ENCODE results near the gene CHST8.

CHST8 gene

GRCh38 chr19:33756177-33756576 is 134.4 kb downstream of the CHST8 start:
- DNase-seq (ENCODE audit: low read depth in 2 of 3, low spot score in 2 of 3) = no peak

GRCh38 chr19:33758541-33759013 is 136.8 kb downstream of the CHST8 start:
- no peak for DNase-seq (ENCODE audit: low read depth in 2 of 3, low spot score in 2 of 3)

- DNase-seq (ENCODE audit: low read depth in 2 of 3, low spot score in 2 of 3) = no peak
Measured at GRCh38 chr19:33759356-33759755, 137.6 kb downstream of the CHST8 start.

GRCh38 chr19:33763633-33764371 is 142.0 kb downstream of the CHST8 start:
- DNase-seq (ENCODE audit: low read depth in 2 of 3, low spot score in 2 of 3) = no peak

GRCh38 chr19:33766623-33767022 is 144.9 kb downstream of the CHST8 start:
- no peak for DNase-seq (ENCODE audit: low read depth in 2 of 3, low spot score in 2 of 3)

GRCh38 chr19:33767898-33768413 is 146.2 kb downstream of the CHST8 start:
- no peak for DNase-seq (ENCODE audit: low read depth in 2 of 3, low spot score in 2 of 3)

GRCh38 chr19:33769208-33769607 is 147.5 kb downstream of the CHST8 start:
- DNase-seq (ENCODE audit: low read depth in 2 of 3, low spot score in 2 of 3) = no peak

- DNase-seq (ENCODE audit: low read depth in 2 of 3, low spot score in 2 of 3) = no peak
Measured at GRCh38 chr19:33770107-33770506, 148.4 kb downstream of the CHST8 start.

GRCh38 chr19:33771384-33772101 is 149.8 kb downstream of the CHST8 start:
- DNase-seq (ENCODE audit: low read depth in 2 of 3, low spot score in 2 of 3) = peak in 2 of 3 experiments; percentile 44 to 69

- DNase-seq (ENCODE audit: low read depth in 2 of 3, low spot score in 2 of 3) = no peak
Measured at GRCh38 chr19:33772102-33772857, 150.5 kb downstream of the CHST8 start.

- no peak for DNase-seq (ENCODE audit: low read depth in 2 of 3, low spot score in 2 of 3)
Measured at GRCh38 chr19:33772858-33773180, 151.1 kb downstream of the CHST8 start.

GRCh38 chr19:33773704-33774624 is 152.2 kb downstream of the CHST8 start:
- DNase-seq (ENCODE audit: low read depth in 2 of 3, low spot score in 2 of 3) = no peak

GRCh38 chr19:33774751-33775150 is 153.0 kb downstream of the CHST8 start:
- DNase-seq (ENCODE audit: low read depth in 2 of 3, low spot score in 2 of 3) = no peak

GRCh38 chr19:33775731-33776487 is 154.2 kb downstream of the CHST8 start:
- no peak for DNase-seq (ENCODE audit: low read depth in 2 of 3, low spot score in 2 of 3)

GRCh38 chr19:33777351-33777750 is 155.6 kb downstream of the CHST8 start:
- no peak for DNase-seq (ENCODE audit: low read depth in 2 of 3, low spot score in 2 of 3)

GRCh38 chr19:33777753-33778088 is 156.0 kb downstream of the CHST8 start:
- no peak for DNase-seq (ENCODE audit: low read depth in 2 of 3, low spot score in 2 of 3)

- DNase-seq (ENCODE audit: low read depth in 2 of 3, low spot score in 2 of 3) = peak; percentile 66 to 88 (median 84)
Measured at GRCh38 chr19:33778089-33778791, 156.5 kb downstream of the CHST8 start.

GRCh38 chr19:33779849-33780248 is 158.1 kb downstream of the CHST8 start:
- no peak for DNase-seq (ENCODE audit: low read depth in 2 of 3, low spot score in 2 of 3)

- no peak for DNase-seq (ENCODE audit: low read depth in 2 of 3, low spot score in 2 of 3)
Measured at GRCh38 chr19:33780251-33780650, 158.5 kb downstream of the CHST8 start.

Measured in activated CD8-positive, alpha-beta memory T cell treated with anti-CD3 and anti-CD28 coated beads for 48 hours (primary cell).